Kidney (tissue), 14 donors: ENCODE results near the gene GJA10. TPM values are rescaled to one million over a fixed set of nuclear protein-coding genes. Genes with fewer than 3 reads are reported as not detected.
A peak's percentile ranks its signal among the peaks of the same experiment; 100 is the strongest.
"Not testable (repeated sequence)": the region's sequence is repeated elsewhere in the genome, so short reads cannot be mapped to it uniquely, and the experiment has no call there.

Source experiments
- DNase-seq, 5 donors: peaks; one replicate each; pipeline ENCODE4 v3.0.0-alpha.2; 2013 to 2020
- FAIRE-seq: peaks from 2 replicates; lab custom pipeline; 2012; peaks lifted over from hg19 to GRCh38; lab: Jason Lieb, UNC
- H3K27ac ChIP-seq, 2 donors: one replicate each; pipeline ENCODE4 v1.7.0; 2013; ENCODE audit warnings: low read depth in 2 of 2, low read length in 2 of 2, inconsistent platforms in 1 of 2
- H3K27me3 ChIP-seq: one replicate; pipeline ENCODE4 v1.7.1; 2013; ENCODE audit warnings: low read length, inconsistent platforms; ENCODE audit not compliant: control insufficient read depth, insufficient read depth
- H3K36me3 ChIP-seq, 3 donors: one replicate each; pipeline versions ENCODE4 v1.7.0 to v1.7.1; 2013; ENCODE audit warnings: low read length in 3 of 3, control low read depth in 1 of 3, inconsistent platforms in 1 of 3; ENCODE audit not compliant: insufficient read depth in 3 of 3, control insufficient read depth in 2 of 3
- H3K4me1 ChIP-seq, 3 donors: one replicate each; pipeline versions ENCODE4 v1.7.0 to v1.7.1; 2013; ENCODE audit warnings: low read length in 3 of 3, inconsistent platforms in 1 of 3, low read depth in 1 of 3; ENCODE audit not compliant: control insufficient read depth in 2 of 3, insufficient read depth in 2 of 3
- H3K4me3 ChIP-seq, 3 donors: one replicate each; pipeline versions ENCODE4 v1.7.0 to v1.8.1; 2013; ENCODE audit warnings: low read length in 3 of 3, control low read depth in 1 of 3, inconsistent platforms in 1 of 3
- H3K9ac ChIP-seq, 3 donors: one replicate each; pipeline versions ENCODE4 v1.7.0 to v1.7.1; 2013; ENCODE audit warnings: low read length in 3 of 3, control low read depth in 1 of 3, inconsistent platforms in 1 of 3
- H3K9me3 ChIP-seq, 3 donors: one replicate each; pipeline versions ENCODE4 v1.7.0 to v1.7.1; 2013; ENCODE audit warnings: low read length in 3 of 3, control low read depth in 1 of 3, inconsistent platforms in 1 of 3; ENCODE audit not compliant: control insufficient read depth in 2 of 3, insufficient read depth in 1 of 3
- CTCF ChIP-seq: IDR thresholded peaks from 3 replicates; pipeline ENCODE4 v1.5.1; 2012; ENCODE audit warnings: mild to moderate bottlenecking, moderate library complexity, borderline replicate concordance; ENCODE audit not compliant: insufficient read depth; ENCODE audit errors: extremely low read depth
- intact Hi-C: fragments of 100-400 bp; cut with DNase I; formaldehyde crosslinking; loops from one replicate; pipeline ENCODE4 v1.11.1; 2022
- polyA plus RNA-seq: library from polyadenylated mRNA; stranded (reverse); fragments of 350-450 nt; fragmentation: Illumina TruSeq; extraction: RNeasy Lipid Tissue Mini Kit (QIAGEN cat#74804); gene quantifications from one replicate; pipeline ENCODE4 v1.2.3, GENCODE V29; 2014; ENCODE audit warnings: low read depth, low replicate concordance; ENCODE audit not compliant: insufficient read depth
- total RNA-seq: library from RNA; stranded (reverse); fragmentation: NEBNext Ultra II Directional; extraction: Animal tissue kit (Norgen Biotek cat#: 25700); gene quantifications from one replicate; pipeline ENCODE4 v1.2.1, GENCODE V29; 2021
- donor health status: control.
- donor health status: control.
- donor health status: control.
- donor health status: control.
- donor health status: control.
- donor health status: DM: yes; HTN: yes; CAD: no.
- donor health status: Normal renal cell carcinoma (clear cell type).

GJA10 gene
- total and polyA plus RNA-seq, 2 donors from 2014 or later, result not detected

GRCh38 chr6:89888871-89889270, 5.4 kb upstream of the GJA10 start:
- intact Hi-C loops, result no loop called here
- Histone ChIP-seq H3K4me3 (no peak overlapping the region), H3K36me3 (no peaks in the 10 kb centered on the region), H3K27me3 (no peaks in the 10 kb centered on the region), H3K9me3 (no peaks in the 10 kb centered on the region), H3K9ac (no peak overlapping the region), H3K4me1 (no peaks in the 10 kb centered on the region), H3K27ac (no peak overlapping the region)
- TF ChIP-seq CTCF, result no peak
- no peak for DNase-seq
- no peak for FAIRE-seq

DNA sequence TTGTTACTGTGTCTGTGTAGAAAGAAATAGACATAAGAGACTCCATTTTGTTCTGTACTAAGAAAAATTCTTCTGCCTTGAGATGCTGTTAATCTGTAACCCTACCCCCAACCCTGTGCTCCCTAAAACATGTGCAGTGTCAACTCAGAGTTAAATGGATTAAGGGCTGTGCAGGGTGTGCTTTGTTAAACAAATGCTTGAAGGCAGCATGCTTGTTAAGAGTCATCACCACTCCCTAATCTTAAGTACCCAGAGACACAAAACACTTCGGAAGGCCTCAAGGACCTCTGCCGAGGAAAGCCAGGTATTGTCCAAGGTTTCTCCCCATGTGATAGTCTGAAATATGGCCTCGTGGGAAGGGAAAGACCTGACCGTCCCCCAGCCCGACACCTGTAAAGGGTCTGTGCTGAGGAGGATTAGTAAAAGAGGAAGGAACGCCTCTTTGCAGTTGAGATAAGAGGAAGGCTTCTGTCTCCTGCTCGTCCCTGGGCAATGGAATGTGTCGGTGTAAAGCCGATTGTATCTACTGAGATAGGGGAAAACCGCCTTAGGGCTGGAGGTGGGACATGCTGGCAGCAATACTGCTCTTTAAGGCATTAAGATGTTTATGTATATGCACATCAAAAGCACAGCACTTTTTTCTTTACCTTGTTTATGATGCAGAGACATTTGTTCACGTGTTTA, 3.3 kb upstream of the GJA10 start:
- not testable (repeated sequence) for DNase-seq, H3K27me3 ChIP-seq

GRCh38 chr6:89892577-89892976, 1.7 kb upstream of the GJA10 start:
- H3K9ac ChIP-seq, intact Hi-C loops, H3K4me3 ChIP-seq, H3K36me3 ChIP-seq, DNase-seq, H3K27me3 ChIP-seq, H3K9me3 ChIP-seq, H3K4me1 ChIP-seq, FAIRE-seq, H3K27ac ChIP-seq: not testable (repeated sequence)

More for the DNA sequence above, 3.3 kb upstream of the GJA10 start:
- H3K9me3 ChIP-seq, H3K36me3 ChIP-seq, H3K9ac ChIP-seq, H3K4me3 ChIP-seq, H3K4me1 ChIP-seq, FAIRE-seq, H3K27ac ChIP-seq, intact Hi-C loops: not testable (repeated sequence)

GRCh38 chr6:89895276-89895874, 1.1 kb downstream of the GJA10 start:
- H3K9me3 ChIP-seq, result no peaks in the 10 kb centered on the region
- intact Hi-C loops, result no loop called here
- no peak overlapping the region for H3K9ac ChIP-seq
- H3K4me1 ChIP-seq, result no peaks in the 10 kb centered on the region
- DNase-seq, result peak in 4 of 5 donors; percentile 59 to 93 (median 89)
- no peaks in the 10 kb centered on the region for H3K36me3 ChIP-seq
- FAIRE-seq, result no peak
- H3K4me3 ChIP-seq, result no peak overlapping the region
- TF ChIP-seq CTCF, result no peak
- no peak overlapping the region for H3K27ac ChIP-seq
- H3K27me3 ChIP-seq, result no peaks in the 10 kb centered on the region

DNA sequence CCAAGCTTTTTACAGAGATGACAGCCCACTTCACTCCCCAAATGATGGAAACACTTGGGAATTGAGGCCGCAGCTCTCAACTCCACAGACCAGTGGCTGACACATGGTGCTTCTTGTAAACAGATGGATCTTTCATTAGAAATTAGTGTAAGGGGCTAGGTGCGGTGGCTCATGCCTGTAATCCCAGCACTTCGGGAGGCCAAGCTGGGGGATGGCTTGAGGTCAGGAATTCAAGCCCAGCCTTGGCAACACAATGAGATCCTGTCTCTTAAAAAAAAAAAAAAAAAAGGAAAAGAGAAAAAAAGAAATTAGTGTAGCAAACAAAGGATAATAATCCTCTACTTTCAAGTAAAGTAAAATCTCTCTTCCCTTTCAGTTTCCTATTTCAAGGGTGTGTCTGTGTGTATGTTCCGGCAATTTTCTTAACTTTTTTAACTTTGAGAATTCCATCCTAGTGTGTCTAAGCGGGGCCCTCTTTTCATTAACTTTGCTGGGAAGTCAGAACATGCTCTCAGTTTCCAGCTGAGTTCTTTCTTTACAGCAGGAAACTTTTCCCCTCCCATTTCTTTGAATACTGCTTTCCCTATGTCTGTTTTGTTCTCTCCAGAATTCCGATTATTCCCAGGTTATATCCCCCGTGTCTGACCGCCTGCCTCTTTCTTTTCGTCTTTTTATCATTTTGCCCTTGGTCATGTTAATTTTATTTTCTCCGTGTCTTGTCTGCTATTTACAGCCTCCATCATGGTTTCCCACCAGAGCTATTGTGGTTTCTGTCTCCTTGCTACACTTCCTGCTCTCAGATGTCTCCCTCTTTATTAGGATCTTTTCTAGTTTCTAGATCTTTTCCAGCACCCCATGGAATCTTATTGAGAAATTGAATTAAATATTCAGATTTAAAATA, 16.0 kb downstream of the GJA10 start:
- H3K9ac ChIP-seq, H3K4me3 ChIP-seq, H3K36me3 ChIP-seq, H3K27ac ChIP-seq, DNase-seq, H3K9me3 ChIP-seq, H3K27me3 ChIP-seq, intact Hi-C loops, H3K4me1 ChIP-seq, FAIRE-seq: not testable (repeated sequence)
